8988T (cell line): ENCODE data around the gene OSBPL9.

Experiments used
- DNase-seq: peaks from one replicate; pipeline ENCODE4 v3.0.0; 2011

OSBPL9 gene

DNA sequence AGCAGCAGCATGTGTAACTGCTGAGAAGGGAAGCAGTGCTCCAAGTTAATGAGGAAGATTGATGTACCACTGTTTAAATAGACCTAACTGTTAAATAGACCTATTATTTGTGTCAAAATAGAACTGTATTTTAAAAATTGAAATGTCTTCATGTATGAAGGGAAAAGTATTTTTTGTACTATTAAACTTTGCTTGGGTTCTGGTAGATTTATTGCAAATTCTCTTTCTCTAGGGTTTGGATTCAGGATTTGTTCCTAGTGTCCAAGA lies 128.3 kb downstream of the OSBPL9 start:
- DNase-seq: no peak

DNA sequence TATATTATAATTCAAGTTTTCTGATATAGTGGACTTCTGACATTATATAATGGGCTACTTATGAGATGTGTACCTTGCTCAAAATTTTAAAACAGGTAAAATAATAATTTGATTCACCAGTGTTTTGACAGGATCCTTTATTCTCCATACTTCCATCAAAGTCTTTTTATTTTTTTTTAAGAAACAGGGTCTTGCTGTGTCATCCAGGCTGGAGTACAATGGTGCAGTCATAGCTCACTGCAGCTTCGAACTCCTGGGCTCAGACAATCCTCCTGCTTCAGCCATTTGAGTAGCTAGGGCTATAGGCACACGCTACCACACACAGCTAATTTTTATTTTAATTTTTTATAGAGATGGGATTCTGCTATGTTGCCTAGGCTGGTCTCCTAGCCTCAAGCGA lies 132.3 kb downstream of the OSBPL9 start:
- DNase-seq: no peak

DNA sequence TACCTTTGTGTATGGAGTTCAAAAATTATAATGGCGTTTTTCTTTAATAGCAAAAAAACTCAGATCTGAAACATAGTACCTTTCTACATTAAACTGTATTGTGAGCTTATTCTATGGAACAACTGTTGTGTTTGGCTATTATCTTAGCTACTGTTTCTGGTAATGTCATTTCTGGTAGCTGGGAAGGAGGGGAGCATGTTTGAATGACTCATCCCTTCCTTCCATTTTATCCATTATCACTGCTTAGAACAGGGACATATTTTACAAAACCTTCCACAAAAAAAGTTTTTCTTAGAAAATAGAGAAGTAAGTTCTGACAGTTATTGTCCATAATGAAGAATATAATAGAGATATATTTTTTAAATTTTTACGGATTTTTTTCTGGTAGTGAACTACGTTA lies 133.3 kb downstream of the OSBPL9 start:
- no peak for DNase-seq

DNA sequence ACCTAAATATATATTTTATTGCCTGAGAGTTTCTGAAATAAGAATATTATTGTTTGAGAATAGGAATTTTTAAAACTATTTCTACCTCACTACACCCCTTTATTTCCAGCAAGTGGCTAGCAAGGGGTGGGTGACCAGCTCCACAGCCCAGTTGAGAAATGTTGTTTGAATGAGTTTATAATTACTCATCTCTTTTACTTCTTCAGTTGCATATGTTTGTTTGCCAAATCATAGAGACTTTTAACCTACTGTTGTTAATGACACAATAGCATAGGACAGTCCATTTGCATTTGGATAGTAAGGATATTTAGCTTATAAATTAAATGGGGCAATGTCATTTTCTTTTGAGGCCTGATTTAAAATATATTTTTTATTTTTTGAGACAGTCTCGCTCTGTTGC lies 133.8 kb downstream of the OSBPL9 start:
- DNase-seq: no peak

DNA sequence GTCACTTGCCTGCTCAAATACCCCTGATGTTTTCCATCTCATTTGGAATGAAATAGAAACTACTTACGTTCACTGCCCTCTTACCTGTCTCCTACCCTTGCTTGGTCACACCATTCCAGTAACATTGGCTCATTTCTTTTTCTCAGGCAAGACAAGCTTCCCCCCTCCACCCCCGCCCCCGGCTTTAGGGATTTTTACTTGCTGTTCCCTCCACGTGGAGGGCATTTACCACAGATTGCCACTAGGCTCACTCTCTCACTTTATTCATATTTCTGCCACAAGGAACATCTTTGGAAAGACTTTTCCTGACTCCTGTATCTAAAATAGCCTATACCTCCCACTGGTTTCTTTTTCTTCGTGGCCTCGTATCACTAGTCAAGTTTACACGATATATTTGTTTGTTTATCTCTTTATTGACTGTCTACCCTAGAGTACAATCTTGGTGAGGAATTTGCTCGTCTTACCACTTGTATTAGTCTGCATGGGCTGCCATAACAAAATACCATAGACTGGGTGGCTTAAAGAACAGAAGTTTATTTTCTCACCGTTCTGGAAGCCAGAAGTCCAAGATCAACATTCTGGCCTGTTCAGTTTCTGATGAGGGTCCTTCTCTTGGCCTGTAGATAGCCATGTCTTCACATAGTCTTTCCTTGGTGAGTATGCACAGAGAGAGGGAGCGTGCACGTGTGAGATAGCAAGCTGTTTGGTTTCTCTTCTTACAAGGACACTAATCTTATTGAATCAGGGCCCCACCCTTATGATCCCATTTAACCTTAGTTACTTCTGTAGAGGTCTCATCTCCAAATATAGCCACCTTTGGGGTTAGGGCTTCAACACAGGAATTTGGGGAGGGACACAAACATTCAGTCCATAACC lies 135.4 kb downstream of the OSBPL9 start:
- no peak for DNase-seq

DNA sequence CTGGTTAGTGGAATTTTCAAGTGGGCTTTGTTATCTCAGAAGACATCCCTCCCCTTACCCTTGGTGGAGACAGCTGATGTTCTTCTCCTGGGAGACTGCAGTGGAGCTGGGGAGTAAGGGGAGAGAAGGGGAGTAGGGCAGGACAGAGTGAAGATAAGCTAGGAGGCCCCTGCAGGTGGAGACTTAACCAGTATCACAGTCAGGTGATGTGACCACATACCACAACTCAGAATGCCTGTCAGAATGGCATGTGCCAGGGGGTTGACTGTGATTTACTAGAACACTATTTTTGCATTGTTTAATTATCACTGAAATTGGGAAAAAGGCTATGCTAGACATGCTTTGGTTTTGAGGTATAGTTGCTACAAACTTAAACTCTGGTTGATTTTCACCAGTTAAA lies 137.1 kb downstream of the OSBPL9 start:
- no peak for DNase-seq

DNA sequence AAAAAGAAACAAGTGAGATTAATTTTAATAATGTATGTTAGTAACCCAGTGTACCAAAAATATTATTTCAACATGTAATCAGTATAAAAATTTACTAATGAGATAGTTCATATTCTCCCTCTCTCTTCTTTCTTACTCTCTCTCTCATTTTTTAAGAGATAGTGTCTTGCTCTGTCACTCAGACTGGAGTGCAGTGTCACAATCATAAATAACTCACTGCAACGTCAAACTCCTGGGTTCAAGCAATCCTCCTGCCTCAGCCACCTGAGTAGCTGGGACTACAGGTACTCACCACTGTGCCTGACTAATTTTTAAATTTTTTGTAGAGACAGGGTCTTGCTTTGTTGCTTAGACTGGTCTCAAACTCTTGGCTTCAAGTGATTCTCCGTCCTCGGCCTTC lies 137.8 kb downstream of the OSBPL9 start:
- DNase-seq: no peak

DNA sequence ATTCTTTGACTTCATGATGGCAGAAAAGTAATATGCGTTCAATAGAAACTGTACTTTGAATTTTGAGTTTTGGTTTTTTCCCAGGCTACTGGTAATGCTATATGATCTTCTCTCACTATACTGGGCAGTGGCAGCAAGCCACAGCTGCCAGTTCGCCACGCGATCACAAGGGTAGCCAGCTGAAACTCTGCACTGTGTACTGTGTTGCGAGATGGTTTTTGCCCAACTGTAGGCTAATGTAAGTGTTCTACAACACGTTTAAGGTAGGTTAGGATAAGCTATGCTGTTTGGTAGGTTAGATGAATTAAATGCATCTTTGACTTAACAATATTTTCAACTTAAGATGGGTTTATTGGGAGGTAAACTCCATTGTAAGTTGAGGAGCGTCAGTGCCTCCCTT lies 138.5 kb downstream of the OSBPL9 start:
- no peak for DNase-seq

DNA sequence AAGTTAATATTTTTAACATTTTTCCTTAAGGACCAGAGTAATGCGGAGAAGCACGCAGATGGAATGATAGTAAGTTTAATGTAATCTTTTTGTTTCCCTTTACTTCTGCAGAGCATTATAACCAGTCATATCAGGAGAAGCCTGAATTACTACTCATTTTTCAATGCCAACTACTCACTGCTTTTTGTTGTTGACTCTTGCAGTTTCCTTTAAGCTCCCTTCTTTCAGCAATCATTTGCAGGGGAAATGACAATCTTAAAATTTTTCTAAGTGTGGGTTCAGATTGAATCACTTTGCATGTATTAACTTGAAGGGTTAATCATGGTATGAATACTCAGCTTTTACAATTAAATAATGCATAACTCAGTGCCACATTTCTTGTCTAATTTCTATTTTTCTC lies 139.4 kb downstream of the OSBPL9 start:
- DNase-seq: no peak

DNA sequence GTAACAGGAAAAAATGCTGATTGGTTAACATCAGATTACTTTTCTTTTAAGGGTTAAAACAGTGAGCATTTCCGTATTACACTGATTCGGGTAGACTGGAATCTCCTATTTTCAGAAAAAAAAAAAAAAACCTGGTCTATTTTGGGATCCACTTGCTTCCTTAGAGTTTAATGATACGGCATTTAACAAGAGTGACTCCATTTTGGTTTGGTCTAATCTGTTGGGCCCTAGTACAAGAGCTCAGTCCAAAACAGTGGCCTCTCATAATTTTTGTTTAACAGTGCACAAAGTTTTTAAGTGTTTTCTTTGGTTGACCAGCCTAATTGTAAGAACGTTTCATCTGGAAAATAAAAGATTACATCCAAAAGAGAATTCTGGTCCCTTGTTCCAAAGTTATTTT lies 141.4 kb downstream of the OSBPL9 start:
- no peak for DNase-seq

DNA sequence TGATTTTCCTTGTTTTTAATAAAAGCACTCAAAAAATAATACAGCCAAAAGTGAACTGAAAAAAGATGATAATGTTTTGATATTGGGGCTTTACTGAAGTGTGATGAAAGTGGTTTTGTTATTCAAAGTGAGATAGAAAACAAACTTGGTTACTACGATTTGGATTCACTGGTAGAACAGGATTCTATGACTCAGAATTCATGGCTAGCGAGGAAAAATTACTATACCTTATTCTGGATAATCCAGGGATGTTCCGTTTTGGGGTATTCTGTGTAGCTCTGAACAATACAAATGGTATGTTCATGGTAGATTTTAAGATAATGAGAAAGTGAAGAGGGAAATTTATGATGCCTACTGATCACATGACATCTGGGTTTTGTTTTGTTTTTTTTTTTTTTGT lies 144.0 kb downstream of the OSBPL9 start:
- DNase-seq: no peak

DNA sequence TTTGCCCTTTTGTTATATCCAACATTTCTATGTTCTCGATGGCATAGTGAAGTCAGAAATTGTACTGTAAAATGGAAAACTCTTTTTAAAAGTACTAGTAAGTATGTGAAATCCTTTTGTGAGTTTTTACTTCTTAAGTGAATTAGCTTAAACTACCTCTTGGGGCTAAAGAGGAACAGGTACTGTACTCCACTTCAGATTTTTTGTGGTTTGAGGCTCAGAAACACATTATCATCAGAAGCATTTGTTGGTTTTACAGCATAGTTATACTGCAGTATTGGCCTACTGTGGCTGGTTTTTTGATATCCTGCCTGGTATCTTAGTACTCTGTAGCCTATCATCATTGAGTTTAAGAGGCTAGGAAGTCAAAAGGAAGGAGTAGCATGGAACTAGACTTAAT lies 144.5 kb downstream of the OSBPL9 start:
- no peak for DNase-seq

DNA sequence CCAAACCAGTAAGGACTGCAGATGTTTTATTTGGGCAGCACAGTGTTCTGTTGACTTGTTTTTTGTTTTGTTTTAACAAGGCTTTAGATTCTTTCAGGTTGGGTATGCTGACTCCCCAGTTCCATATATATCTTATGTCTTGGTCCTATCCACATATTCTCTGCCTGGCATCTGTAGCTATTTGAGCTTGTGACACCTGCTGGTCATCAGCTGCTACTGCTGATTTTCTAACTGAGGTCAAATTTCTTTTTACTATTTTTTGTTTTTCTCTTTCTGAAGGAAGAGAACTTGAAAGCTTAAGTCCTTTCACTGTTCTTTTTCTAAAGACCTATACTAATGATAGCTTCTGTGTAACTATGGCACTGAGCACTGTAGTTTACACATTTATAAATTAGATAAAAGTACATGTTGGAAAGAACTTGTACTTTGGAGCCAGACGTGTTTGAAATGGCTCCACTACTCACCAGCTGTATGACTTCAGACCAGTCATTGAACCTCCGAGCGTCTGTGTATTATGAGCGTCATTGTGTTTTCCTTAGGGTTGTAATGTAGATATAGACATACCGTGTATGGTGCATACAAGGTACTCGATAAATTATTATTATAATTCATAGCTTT lies 152.2 kb downstream of the OSBPL9 start:
- DNase-seq: peak; percentile 13

DNA sequence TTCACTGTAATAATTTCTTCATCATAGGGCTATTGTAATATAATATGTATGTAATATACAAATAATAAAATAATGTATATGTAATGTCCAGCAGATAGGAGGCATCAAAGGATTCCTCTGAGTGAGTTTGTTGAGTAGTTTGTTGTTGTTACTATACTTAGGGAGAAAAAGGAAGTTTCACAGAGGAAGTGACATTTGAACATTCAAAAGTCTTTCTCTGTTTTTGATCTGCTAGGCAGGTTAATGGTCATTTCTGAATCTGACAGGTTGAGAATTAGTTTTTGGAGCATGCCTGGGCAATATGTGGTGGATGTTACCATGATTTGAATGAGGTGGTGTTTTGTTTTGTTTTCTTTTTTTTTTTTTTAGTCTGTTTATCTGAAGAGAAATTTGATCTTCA lies 159.5 kb downstream of the OSBPL9 start:
- no peak for DNase-seq

DNA sequence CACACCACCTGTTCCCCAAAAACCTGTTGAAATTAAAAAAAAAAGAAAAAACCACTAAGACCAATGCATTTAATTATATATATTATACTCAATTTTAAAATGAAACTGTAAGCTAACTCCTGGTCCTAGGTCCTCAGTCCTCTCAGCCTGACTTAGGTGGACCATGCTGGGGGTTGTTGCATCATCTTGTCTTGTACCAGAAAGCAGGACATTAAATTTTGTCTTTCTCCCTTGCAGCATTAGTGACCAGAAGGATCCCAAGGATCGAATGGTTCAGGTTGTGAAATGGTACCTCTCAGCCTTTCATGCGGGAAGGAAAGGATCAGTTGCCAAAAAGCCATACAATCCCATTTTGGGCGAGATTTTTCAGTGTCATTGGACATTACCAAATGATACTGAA lies 164.0 kb downstream of the OSBPL9 start:
- no peak for DNase-seq

DNA sequence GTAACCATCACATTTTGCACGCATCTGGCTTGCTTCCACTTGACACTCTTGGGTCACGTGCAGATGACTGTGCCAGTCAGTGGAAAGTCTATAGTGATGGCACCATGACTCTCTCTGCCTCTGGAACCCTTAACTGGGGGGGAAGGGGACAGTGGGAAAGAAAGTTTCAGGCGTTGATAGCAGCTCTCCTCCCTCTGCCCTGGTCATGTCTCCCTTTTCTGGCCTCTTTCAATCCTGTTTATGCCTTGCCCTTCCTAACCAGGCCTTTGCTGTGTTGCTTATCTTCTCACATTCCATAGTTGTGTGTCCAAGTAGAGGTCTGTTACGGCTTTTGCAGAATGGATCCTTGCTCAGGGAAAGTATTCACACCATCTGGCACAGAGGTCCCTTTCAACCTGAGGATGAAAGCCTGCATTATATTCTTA lies 168.1 kb downstream of the OSBPL9 start:
- DNase-seq: no peak

DNA sequence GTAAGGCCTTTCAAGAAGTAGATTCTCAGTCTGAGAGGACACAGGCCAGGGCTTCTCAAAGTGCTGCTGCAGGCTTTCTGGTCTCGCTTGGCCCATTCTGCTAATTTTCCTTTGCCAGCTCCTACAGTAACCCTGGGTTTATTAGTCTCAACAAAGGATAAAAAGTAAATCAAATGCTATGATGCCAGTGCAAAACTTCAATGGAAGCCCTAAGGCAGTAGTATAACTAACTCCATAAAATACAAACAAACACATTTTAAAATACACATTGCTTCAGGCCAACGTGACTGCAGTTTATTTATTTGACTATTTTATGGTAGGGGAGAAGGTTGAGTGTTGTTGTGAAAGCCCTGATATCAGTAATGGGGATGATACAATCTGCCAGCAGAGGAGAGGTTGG lies 172.0 kb downstream of the OSBPL9 start:
- DNase-seq: no peak

DNA sequence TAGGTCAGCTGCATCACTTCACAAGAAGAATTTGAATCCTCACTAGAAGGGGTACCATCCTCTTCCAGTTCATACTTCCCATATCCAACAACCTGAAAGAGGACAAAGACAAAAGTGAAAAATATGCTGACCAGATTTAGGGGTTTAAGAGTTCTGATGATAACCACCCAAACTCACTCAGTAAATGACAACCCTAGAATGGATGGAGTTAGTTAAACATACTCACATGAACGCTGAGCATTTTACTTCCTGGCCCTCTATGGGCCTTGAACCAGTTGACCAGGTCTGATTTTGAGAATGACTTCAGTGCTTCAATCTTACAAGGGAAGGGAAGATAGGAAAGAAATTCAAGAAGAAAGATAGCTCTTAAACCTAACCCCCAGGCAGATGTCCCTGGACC lies 172.4 kb downstream of the OSBPL9 start:
- no peak for DNase-seq

DNA sequence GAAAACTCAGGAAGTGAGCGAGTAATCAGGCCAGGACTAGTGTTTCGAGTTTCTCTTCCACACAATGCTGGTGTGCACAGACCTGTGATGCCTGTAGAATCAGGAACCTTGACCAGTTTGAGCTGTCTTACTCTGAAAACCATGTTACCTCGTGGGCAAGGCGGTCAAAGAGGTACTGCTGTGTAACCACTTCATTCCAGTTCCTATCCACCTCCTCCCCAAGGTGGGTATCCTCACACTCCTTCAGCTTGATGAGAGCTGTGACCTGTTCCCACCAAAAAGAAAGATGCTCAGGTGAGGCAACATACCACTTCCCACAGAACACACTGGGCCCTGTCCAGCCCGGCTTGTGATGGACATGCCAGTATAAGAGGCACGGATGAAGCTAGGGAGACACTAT lies 173.5 kb downstream of the OSBPL9 start:
- DNase-seq: no peak

DNA sequence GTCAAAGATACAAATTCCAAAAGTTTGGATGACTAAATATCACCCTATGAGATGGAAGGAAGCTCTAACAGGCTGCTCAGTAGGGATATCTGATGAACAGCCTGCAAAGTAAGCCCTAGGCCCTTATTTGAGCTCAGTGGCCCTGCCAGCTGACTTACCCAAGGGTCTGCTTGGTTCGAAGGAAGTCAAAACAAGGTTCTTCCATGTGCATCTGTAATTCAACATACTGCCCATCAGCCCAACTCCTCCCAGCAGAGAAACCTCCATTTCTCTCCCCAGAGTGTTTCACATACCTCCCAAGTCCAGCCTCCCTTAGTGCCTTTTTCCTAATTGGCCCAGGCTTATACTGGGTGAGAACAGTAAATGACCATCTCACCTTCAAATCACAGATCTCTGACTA lies 175.0 kb downstream of the OSBPL9 start:
- DNase-seq: no peak

DNA sequence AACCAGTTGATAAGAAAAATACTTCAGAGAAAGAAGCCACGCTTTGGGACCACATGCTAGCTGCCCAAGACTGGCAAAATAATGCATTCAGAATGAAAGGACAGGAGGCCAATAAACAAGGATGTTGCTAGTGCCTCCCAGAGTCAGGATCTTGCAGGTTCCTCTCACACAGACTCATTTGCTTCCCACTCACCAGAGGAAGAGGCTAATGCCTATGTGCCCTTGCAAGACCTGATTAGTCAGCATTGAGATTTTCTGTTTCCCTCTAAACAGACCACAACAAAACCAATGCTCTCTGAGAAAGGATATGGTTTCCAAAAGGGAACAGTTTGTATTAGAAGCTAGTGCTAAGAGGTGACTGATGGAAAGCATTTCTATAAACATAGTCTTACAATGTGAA lies 176.0 kb downstream of the OSBPL9 start:
- DNase-seq: no peak

DNA sequence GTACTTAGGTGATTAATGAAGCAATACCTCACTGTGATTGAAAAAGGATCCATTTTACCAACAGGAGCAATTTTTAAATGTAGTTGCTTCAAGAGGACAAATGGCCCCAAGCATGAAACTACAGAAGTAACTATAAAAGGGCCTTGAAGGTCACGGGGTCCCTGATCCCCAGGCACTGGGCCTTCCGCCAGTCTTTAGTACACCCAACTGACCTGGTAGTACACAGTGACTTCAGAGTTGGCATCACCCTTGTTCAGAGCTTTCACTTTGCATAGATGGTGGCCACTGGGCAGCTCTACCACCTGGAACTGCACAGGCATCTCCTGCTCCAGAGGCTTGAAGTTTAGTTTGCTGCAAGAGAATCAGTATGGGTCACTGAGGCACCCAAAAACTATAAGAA lies 177.4 kb downstream of the OSBPL9 start:
- no peak for DNase-seq

DNA sequence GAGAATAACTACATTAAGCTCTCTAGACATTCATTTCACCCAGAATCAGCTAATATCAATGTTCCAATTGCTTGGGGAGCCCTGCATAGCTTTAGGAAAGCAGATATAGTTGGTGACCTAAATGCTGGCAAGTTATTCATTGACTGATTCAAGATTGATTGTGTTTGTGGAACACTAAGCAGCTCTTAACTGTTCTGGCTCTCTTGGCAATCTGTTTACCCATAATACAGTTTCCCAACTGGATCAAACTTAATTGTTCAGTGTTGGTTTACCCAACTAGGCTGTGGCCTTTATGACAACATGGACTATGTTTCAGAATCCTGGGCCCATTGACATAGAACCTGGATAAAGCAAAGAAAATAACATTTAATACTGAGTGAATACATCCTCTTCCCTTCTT lies 178.0 kb downstream of the OSBPL9 start:
- no peak for DNase-seq

DNA sequence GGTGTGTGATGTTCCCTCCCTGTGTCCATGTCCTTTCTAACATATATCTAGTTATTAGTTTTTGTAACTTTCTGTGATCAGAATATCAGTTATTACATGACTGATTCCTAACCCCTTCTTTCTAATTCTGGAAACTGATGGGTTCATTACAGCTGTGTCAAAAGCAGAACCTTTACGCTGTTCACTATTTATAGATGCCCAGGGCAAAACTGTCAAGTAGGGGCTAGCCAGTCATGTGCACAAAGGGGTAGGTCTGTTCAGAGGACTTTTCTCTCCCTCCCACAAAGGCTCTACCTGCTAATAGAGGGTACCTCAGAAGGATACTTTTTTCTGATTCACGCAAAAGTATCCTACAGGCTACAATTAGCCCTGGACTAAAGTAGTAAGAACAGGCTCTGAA lies 182.5 kb downstream of the OSBPL9 start:
- DNase-seq: no peak

DNA sequence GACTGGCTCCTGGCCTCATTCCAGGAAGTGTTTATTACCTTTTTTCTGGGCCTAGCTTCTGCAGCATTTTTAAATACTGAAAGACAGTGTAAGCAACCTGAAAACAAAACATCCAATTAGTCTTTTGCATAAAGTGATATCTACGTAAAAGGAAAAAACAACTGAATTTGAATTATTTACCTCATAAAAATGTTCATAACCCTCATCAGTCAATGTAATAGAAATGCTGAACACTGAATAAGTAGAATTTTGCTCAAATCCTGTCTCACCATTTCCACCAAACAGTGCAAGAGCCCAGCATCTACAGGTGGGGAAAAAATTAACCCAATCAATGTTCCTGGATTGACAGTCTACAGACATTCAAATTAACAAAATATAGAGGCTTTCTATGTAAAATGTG lies 197.6 kb downstream of the OSBPL9 start:
- no peak for DNase-seq
